OCI-LY3 (cell line): ENCODE results near the gene KIR3DL3.

ENCODE experiments used
- EZH2phosphoT487 ChIP-seq: fragments of 200-600 bp; shearing (Covaris generic); IDR thresholded peaks from 2 replicates; pipeline ENCODE4 v1.6.1; 2018; ENCODE audit warnings: antibody characterized with exemption, mixed run types, low read depth
- TF ChIP-seq, protein P1 (sequence below): fragments of 200-600, 300-600 bp; sonication (generic); IDR thresholded peaks from 2 replicates; pipeline ENCODE4 v1.5.1; 2014; ENCODE audit warnings: antibody characterized with exemption, low read length, low read depth

DNA sequence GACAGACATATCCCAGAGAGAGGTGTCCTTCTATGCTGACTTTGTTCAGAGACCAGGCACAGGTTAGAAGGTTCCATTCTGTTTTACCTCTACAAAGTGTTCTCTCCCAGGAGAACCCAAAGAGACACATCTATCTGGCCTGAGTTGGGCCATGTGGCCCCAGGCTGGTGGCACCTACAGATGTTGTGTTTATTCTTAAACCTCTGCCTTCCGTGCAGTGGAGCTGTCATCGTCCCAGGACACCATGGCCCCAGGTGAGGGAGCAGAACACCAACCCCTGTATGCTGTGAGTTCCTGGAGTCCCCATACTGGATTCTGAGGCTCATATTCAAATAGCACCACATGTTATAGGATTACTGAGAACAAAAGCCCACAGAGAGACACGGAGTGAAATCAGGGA, 3.9 kb downstream of the KIR3DL3 start:
- TF ChIP-seq, protein P1, sequence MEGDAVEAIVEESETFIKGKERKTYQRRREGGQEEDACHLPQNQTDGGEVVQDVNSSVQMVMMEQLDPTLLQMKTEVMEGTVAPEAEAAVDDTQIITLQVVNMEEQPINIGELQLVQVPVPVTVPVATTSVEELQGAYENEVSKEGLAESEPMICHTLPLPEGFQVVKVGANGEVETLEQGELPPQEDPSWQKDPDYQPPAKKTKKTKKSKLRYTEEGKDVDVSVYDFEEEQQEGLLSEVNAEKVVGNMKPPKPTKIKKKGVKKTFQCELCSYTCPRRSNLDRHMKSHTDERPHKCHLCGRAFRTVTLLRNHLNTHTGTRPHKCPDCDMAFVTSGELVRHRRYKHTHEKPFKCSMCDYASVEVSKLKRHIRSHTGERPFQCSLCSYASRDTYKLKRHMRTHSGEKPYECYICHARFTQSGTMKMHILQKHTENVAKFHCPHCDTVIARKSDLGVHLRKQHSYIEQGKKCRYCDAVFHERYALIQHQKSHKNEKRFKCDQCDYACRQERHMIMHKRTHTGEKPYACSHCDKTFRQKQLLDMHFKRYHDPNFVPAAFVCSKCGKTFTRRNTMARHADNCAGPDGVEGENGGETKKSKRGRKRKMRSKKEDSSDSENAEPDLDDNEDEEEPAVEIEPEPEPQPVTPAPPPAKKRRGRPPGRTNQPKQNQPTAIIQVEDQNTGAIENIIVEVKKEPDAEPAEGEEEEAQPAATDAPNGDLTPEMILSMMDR: no peak
- TF ChIP-seq EZH2phosphoT487: no peak
